H1 (cell line): ENCODE data around the gene SPRR2B. TPM values are rescaled to one million over a fixed set of nuclear protein-coding genes. Genes with fewer than 3 reads are reported as not detected.

ENCODE experiments used
- CTCF ChIA-PET: fragments of 300-600 bp; sonication (Branson Sonifier 250); formaldehyde crosslinking; loops from one replicate; lab custom pipeline; 2021; ENCODE audit not compliant: partially characterized antibody; lab: Charles Lee
- POLR2A ChIA-PET: fragments of 300-600 bp; sonication (Branson Sonifier 250); formaldehyde crosslinking; loops from one replicate; lab custom pipeline; 2021; ENCODE audit warnings: inconsistent platforms; ENCODE audit not compliant: partially characterized antibody; lab: Charles Lee
- DNase-seq, 2 experiments: peaks; one replicate each; pipeline versions ENCODE4 v3.0.0 to v3.0.0-alpha.2; 2010 to 2022; ENCODE audit warnings: low spot score in 2 of 2, low read depth in 1 of 2, mixed read lengths in 1 of 2
- FAIRE-seq: peaks from 2 replicates; lab custom pipeline; 2011; peaks lifted over from hg19 to GRCh38; lab: Jason Lieb, UNC
- H2AFZ ChIP-seq: 2 replicates; pipeline ENCODE4 v1.8.1; 2012; ENCODE audit warnings: low read length, inconsistent platforms
- H2AK5ac ChIP-seq: 2 replicates; pipeline ENCODE4 v1.6.1; 2013; ENCODE audit warnings: low read depth, low read length
- H2BK120ac ChIP-seq: replicated peaks from 2 replicates; pipeline ENCODE3; 2013; ENCODE audit warnings: low read depth, low read length, inconsistent platforms
- H2BK12ac ChIP-seq: 2 replicates; pipeline ENCODE4 v1.6.1; 2013; ENCODE audit warnings: low read depth, low read length
- H2BK15ac ChIP-seq: 2 replicates; pipeline ENCODE4 v1.6.1; 2013; ENCODE audit warnings: low read length
- H2BK20ac ChIP-seq: 2 replicates; pipeline ENCODE4 v1.6.1; 2013; ENCODE audit warnings: low read length
- H2BK5ac ChIP-seq: 2 replicates; pipeline ENCODE4 v1.6.1; 2013; ENCODE audit warnings: low read depth, low read length
- H3K14ac ChIP-seq: 2 replicates; pipeline ENCODE4 v1.6.1; 2013; ENCODE audit warnings: inconsistent platforms; ENCODE audit not compliant: insufficient read length
- H3K18ac ChIP-seq: 2 replicates; pipeline ENCODE4 v1.6.1; 2013; ENCODE audit warnings: low read length; ENCODE audit errors: extremely low read depth
- H3K23ac ChIP-seq: 2 replicates; pipeline ENCODE4 v1.6.1; 2013; ENCODE audit warnings: inconsistent platforms; ENCODE audit not compliant: insufficient read length
- H3K23me2 ChIP-seq: 2 replicates; pipeline ENCODE4 v1.6.1; 2013; ENCODE audit warnings: low read depth, low read length
- H3K27ac ChIP-seq: 2 replicates; pipeline ENCODE4 v1.6.1; 2011; ENCODE audit warnings: low read depth, low read length, inconsistent platforms
- H3K27me3 ChIP-seq, 4 experiments: replicated peaks in 1 of 4; 1 replicate in 1 of 4; 2 replicates in 3 of 4; pipeline versions ENCODE4 v1.6.1 to v1.8.1; 2011 to 2013; ENCODE audit warnings: low read length in 3 of 4, mild to moderate bottlenecking in 3 of 4, inconsistent platforms in 2 of 4, mixed read lengths in 2 of 4, moderate library complexity in 1 of 4; ENCODE audit not compliant: control insufficient read depth in 3 of 4, insufficient read depth in 3 of 4; ENCODE audit errors: extremely low read depth in 1 of 4
- H3K36me3 ChIP-seq, 4 experiments: 2 replicates each; pipeline versions ENCODE4 v1.6.1 to v1.8.1; 2011 to 2013; ENCODE audit warnings: mild to moderate bottlenecking in 4 of 4, low read length in 3 of 4, moderate library complexity in 2 of 4, control low read depth in 1 of 4, inconsistent platforms in 1 of 4; ENCODE audit not compliant: insufficient read depth in 4 of 4, control insufficient read depth in 2 of 4
- H3K4ac ChIP-seq: replicated peaks from 2 replicates; pipeline ENCODE3; 2013; ENCODE audit warnings: low read length, low read depth, mixed read lengths, inconsistent platforms; ENCODE audit not compliant: insufficient read length
- H3K4me1 ChIP-seq, 4 experiments: replicated peaks in 1 of 4; 1 replicate in 1 of 4; 2 replicates in 3 of 4; pipeline versions ENCODE4 v1.6.1 to v1.8.1; 2011 to 2013; ENCODE audit warnings: low read length in 3 of 4, inconsistent platforms in 2 of 4, mixed read lengths in 1 of 4; ENCODE audit not compliant: insufficient read depth in 4 of 4, control insufficient read depth in 3 of 4
- H3K4me2 ChIP-seq, 2 experiments: 2 replicates each; pipeline versions ENCODE4 v1.6.1 to v1.8.1; 2011 to 2013; ENCODE audit warnings: low read depth in 2 of 2, low read length in 2 of 2, control low read depth in 1 of 2, inconsistent platforms in 1 of 2, mild to moderate bottlenecking in 1 of 2; ENCODE audit not compliant: insufficient read depth in 1 of 2
- H3K4me3 ChIP-seq, 4 experiments: fragments of 200-600, 300-600 bp in 1 of 4; sonication (generic), shearing (Covaris generic), sonication (Bioruptor Twin) in 1 of 4; 2 replicates each; pipeline versions ENCODE4 v1.5.1 to v1.8.1; 2011 to 2016; ENCODE audit warnings: low read length in 4 of 4, low read depth in 3 of 4, control low read depth in 2 of 4, inconsistent platforms in 2 of 4, mild to moderate bottlenecking in 2 of 4, mixed read lengths in 1 of 4, moderate library complexity in 1 of 4; ENCODE audit not compliant: insufficient read depth in 2 of 4; ENCODE audit errors: extremely low read depth in 1 of 4
- H3K56ac ChIP-seq: replicated peaks from 2 replicates; pipeline ENCODE3; 2013; ENCODE audit warnings: low read depth, mild to moderate bottlenecking, mixed read lengths, low read length, inconsistent platforms; ENCODE audit not compliant: insufficient read length
- H3K79me1 ChIP-seq: 2 replicates; pipeline ENCODE4 v1.6.1; 2013; ENCODE audit warnings: low read depth, low read length, control low read depth
- H3K79me2 ChIP-seq, 2 experiments: 2 replicates each; pipeline versions ENCODE4 v1.6.1 to v1.8.1; 2012 to 2013; ENCODE audit warnings: low read length in 2 of 2, mild to moderate bottlenecking in 2 of 2, inconsistent platforms in 1 of 2; ENCODE audit not compliant: insufficient read depth in 2 of 2, control insufficient read depth in 1 of 2
- H3K9ac ChIP-seq, 4 experiments: replicated peaks in 1 of 4; 1 replicate in 1 of 4; 2 replicates in 3 of 4; pipeline versions ENCODE4 v1.6.1 to v1.8.1; 2011 to 2013; ENCODE audit warnings: low read depth in 3 of 4, low read length in 3 of 4, control low read depth in 2 of 4, mild to moderate bottlenecking in 2 of 4, moderate library complexity in 2 of 4, inconsistent platforms in 1 of 4; ENCODE audit errors: extremely low read depth in 1 of 4
- H3K9me3 ChIP-seq, 2 experiments: 2 replicates each; pipeline versions ENCODE4 v1.6.1 to v1.8.1; 2012 to 2013; ENCODE audit warnings: mild to moderate bottlenecking in 2 of 2, moderate library complexity in 2 of 2, control low read depth in 1 of 2, inconsistent platforms in 1 of 2, low read depth in 1 of 2, low read length in 1 of 2, mixed read lengths in 1 of 2; ENCODE audit not compliant: insufficient read depth in 2 of 2
- H4K20me1 ChIP-seq, 2 experiments: replicated peaks in 1 of 2; 2 replicates each; pipeline versions ENCODE3 to v1.8.1; 2011 to 2013; ENCODE audit warnings: inconsistent platforms in 2 of 2, low read length in 2 of 2, mild to moderate bottlenecking in 1 of 2; ENCODE audit not compliant: insufficient read depth in 2 of 2, control insufficient read depth in 1 of 2
- H4K5ac ChIP-seq: 2 replicates; pipeline ENCODE4 v1.6.1; 2013; ENCODE audit warnings: low read length, low read depth, mixed read lengths, inconsistent platforms; ENCODE audit not compliant: insufficient read length
- H4K8ac ChIP-seq: 2 replicates; pipeline ENCODE4 v1.8.0; 2013; ENCODE audit warnings: mild to moderate bottlenecking, moderate library complexity, low read length, inconsistent platforms; ENCODE audit not compliant: insufficient read depth; ENCODE audit errors: extremely low read depth
- H4K91ac ChIP-seq: replicated peaks from 2 replicates; pipeline ENCODE3; 2013; ENCODE audit warnings: low read length, mixed read lengths, inconsistent platforms; ENCODE audit not compliant: insufficient read length
- RFX5 ChIP-seq: IDR thresholded peaks from 2 replicates; pipeline ENCODE4 v1.6.1; 2011; ENCODE audit warnings: low read depth, low read length, improper control_type of control experiment, borderline replicate concordance
- TAF7 ChIP-seq: optimal IDR thresholded peaks from 2 replicates; pipeline ENCODE3; 2011; ENCODE audit warnings: low read depth, mild to moderate bottlenecking, inconsistent platforms, low read length, moderate library complexity, borderline replicate concordance
- polyA plus RNA-seq, 7 experiments: library from polyadenylated mRNA; depleted of rRNA in 3 of 7; stranded (reverse) in 5 of 7; unstranded in 2 of 7; fragments of >200 nt in 5 of 7; fragments of 200-250 nt in 2 of 7; gene quantifications; 1 replicate in 5 of 7; 2 replicates in 1 of 7; 4 replicates in 1 of 7; pipeline versions ENCODE4 v1.2.1 to v1.2.3, GENCODE V29; 2011 to 2013; ENCODE audit warnings: missing spikeins in 2 of 7, mixed read lengths in 2 of 7
- total RNA-seq: library from RNA; stranded (reverse); fragmentation: NEBNext Ultra II Directional; extraction: Animal tissue kit (Norgen Biotek cat#: 25700); gene quantifications from 2 replicates; pipeline ENCODE4 v1.2.1, GENCODE V29; 2021

SPRR2B gene
- total and polyA plus RNA-seq, 2 of the 8 experiments (the other 6 are each of a cell fraction or from before 2014, with no cell fraction given): not detected

DNA sequence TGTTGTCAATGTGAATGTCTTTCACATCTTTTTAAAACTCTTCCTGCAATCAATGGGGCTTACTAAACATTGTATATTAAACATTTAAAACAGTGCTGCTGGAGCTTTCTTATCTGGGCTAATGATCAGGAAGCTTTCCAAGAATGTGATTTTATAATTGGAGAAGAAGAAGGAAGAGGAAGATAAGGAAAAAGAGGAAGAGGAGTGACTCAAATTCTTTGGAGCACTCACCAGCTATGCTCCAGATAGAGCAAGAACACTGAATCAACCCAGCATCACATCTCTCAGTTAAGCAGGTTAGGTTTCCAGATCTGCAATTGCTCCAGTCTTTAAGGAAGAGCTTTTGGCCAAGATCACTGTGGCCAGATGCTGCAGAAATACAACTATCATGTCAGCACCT lies 24.4 kb upstream of the SPRR2B start:
- no peak for TF ChIP-seq TAF7
- no peak for TF ChIP-seq RFX5
- H3K14ac ChIP-seq: no peak overlapping the region
- H2BK120ac ChIP-seq: no peak overlapping the region
- no peaks in the 10 kb centered on the region for H3K4me1 ChIP-seq
- H4K91ac ChIP-seq: no peak overlapping the region
- no peak overlapping the region for H3K23ac ChIP-seq
- no peaks in the 10 kb centered on the region for H3K79me1 ChIP-seq
- no peaks in the 10 kb centered on the region for H4K20me1 ChIP-seq
- CTCF ChIA-PET: interaction anchor here (0.6 to 1.1 kb wide), 2 partner anchors 44 to 975 kb away, joined by 3 read pairs; no protein-coding TSS in a partner anchor
- H2AFZ ChIP-seq: no peak overlapping the region
- H2BK20ac ChIP-seq: no peak overlapping the region
- no peak overlapping the region for H2BK15ac ChIP-seq
- no peak overlapping the region for H3K4ac ChIP-seq
- no peak overlapping the region for H2BK5ac ChIP-seq
- H2BK12ac ChIP-seq: no peak overlapping the region
- DNase-seq: no peak
- H3K18ac ChIP-seq: no peak overlapping the region
- no peaks in the 10 kb centered on the region for H3K79me2 ChIP-seq
- POLR2A ChIA-PET: no interaction called here
- H3K4me3 ChIP-seq: no peak overlapping the region
- H3K4me2 ChIP-seq: no peak overlapping the region
- H4K5ac ChIP-seq: no peak overlapping the region
- H3K56ac ChIP-seq: no peak overlapping the region
- no peaks in the 10 kb centered on the region for H3K27me3 ChIP-seq
- H4K8ac ChIP-seq: no peak overlapping the region
- FAIRE-seq: no peak
- H3K27ac ChIP-seq: no peak overlapping the region
- no peaks in the 10 kb centered on the region for H3K23me2 ChIP-seq
- no peak overlapping the region for H3K9ac ChIP-seq
- H3K9me3 ChIP-seq: no peaks in the 10 kb centered on the region
- no peaks in the 10 kb centered on the region for H3K36me3 ChIP-seq
- H2AK5ac ChIP-seq: no peak overlapping the region
